GM18858 (cell line): ENCODE results near the gene CCDC57.

Experiments
- ATAC-seq: cut with Tn5 transposase; IDR thresholded peaks from one replicate; pipeline ENCODE4 v1.9.1; 2021; ENCODE audit not compliant: unreplicated experiment

Gene CCDC57

GRCh38 chr17:82096709-82097183 is 115.9 kb downstream of the CCDC57 start:
- no peak for ATAC-seq

DNA sequence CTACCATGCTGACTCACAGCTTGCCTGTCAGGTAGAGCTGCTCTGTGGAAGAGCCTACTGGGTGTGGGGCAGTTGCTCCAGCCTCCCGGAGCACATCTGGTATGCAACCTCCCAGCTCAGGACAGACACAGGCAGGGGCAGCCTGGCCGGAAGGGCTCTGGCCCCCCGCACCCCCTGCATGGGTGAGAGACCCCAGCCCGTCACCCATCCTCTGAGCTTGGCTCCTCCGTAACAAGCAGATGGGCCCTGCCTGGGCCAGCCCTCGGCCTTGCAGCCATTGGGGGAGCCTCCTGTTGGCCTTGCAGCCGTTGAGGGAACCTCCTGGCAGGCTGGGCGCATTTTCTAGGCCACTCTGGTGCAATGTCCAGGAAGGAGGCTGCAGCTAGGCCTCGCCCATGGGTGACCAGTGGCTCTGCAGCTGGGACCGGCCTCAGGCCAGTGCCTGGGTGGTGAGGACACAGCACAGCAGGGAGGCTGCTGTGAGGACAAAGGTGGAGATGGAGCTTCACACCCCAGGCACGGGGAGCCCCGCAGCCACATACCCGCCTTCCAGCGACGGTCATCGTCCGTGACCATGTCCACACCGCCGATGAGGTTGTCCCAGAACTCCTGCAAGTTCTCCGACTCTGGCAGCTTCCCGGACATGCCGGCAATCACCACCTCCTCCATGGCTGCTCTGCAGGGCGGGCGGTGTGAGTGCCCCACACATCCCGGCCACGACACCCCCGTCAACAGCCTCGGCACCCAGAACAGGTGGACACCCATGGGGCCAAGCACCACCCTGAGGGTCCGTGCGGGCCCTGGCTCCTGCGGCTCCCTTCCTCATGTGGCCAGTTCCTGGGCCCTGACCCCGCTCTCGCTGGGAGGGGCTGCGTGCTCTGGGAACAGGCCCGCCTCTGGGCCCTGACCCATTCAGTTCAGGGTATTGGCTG is 116.6 kb downstream of the CCDC57 start:
- no peak for ATAC-seq

- no peak for ATAC-seq
These were observed 117.5 kb downstream of the CCDC57 start for GRCh38 chr17:82094931-82095776.

- ATAC-seq, result no peak
These were observed 119.5 kb downstream of the CCDC57 start for GRCh38 chr17:82092995-82093751.

DNA sequence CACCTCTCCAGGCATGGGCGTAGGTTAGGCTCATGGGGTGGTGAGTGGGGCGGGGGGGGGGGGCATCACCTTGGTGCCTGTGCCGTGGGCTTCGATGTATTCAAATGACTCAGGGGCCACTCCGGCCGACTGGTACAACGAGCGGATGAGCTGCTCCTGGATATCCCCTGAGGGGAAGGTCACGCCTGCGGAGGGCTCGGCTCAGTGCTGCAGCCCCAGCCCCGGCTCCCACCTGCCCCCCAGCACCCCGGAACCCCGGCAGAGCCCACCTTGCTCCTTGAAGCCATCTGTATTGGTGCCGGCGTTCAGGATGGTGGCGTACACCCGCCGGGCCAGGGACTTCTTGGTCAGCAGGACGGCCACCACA is 120.0 kb downstream of the CCDC57 start:
- no peak for ATAC-seq

- no peak for ATAC-seq
These were observed 120.5 kb downstream of the CCDC57 start for GRCh38 chr17:82092094-82092586.

DNA sequence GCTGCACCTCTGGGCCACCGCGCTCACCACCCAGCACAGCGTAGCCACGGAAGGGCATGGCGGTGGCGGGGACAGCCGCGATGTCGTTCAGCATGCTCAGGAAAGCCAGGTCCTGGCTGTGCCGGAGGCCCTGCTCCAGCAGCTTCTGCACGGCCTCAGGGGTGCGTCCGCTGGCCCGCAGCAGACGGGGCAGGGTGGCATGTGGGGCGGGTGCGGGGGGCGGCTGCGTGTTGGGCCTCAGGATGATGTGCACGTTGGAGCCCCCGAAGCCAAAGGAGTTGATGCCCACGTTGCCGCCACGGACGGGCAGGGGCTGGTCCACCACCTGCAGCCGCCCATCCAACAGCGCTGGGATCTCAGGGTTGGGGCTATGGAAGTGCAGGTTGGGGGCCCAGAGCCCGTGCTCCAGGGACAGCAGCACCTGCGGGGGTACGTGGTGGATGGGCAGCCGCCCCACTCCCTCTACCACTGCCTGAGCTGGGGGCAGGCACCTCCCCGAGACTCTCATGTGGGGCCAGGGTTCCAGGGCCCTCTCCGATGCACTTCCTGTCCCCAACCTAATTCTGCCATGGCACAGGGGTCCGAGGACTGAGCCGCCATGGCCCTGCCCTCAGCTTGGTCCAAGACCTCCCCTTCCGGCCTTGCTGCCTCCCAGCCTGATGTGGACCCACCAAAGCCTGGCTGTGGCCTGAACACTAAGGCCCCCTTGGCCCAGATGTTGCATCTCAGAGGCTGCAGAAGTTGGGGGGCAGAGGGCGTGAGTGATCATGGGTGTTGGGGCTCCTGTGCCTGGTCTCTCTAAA is 121.2 kb downstream of the CCDC57 start:
- ATAC-seq, result no peak

DNA sequence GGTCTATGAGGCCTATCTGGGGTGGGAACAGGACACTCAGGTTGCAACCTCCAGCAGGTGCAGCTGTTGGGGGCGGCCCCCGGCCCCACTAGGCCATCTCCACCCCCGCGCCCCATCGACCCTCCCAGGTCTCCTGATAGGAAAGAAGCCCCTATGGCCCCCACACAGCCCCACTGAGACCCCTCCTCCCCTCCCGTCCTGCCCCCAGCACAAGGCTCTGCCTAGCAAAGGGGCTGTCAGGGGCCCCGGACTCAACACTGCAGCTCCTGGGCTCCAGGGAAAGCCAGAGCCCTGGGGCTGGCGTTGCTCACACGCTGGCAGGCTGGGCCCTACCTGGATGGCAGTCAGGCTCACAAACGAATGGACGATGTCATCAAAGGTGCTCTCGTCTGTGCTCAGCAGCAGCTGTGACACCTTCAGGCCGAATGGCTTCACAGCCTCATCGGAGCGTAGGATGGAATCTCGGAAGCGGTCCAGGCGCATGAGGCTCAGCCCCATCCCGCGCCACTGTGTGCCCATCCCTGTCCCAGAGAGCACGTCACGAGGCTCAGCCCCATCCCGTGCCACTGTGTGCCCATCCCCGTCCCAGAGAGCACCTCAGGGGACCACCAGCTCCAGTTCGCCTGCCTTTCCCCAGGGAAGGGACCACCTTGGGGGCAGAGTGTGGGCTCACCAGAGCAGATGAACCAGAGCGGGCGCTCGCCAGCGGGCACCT is 121.9 kb downstream of the CCDC57 start:
- ATAC-seq, result no peak

- no peak for ATAC-seq
These were observed 122.7 kb downstream of the CCDC57 start for GRCh38 chr17:82089723-82090548.

GRCh38 chr17:82088838-82089722 is 123.6 kb downstream of the CCDC57 start:
- ATAC-seq, result no peak

DNA sequence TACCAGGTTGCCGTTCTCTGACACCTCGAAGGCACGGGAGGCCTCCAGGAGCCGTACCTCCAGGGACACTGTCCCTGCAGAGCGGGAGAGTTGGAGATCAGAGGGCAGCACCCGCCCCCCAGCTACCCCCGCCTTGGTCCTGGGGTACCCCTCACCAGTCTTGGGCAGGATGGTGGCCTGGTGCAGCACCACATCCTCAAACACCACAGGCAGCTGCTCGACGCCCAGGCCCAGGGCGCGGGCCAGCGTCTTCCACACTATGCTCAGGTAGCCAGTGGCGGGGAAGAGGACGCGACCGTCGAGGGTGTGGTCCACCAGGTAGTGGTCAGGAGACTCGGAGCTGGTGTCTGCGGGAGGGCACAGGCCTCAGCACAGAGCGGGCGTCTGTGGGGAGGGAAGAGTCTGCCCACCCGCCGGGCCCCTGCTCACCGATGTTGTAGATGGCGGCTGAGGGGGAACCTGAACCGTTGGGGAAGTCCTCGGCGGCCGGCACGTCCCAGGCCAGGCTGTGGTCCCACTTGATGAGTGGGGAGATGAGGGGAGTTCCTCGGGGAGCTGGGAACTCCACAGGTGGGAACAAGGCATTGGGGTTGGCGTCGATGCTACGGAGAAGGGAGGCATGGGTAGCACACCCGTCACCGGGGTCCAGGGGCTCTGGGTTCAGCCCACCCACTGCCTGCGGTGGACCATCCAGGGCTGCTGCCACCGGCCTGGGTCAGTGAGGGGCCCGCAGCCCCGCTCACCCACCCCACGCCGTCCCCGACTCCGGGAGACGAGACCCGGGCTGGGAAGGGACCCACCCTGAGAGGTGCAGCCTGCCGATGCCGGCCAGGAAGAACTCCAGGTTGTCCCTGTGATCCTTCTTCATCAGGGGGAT is 124.4 kb downstream of the CCDC57 start:
- ATAC-seq, result no peak

GRCh38 chr17:82086941-82087906 is 125.4 kb downstream of the CCDC57 start:
- ATAC-seq, result no peak

GRCh38 chr17:82085931-82086764 is 126.5 kb downstream of the CCDC57 start:
- no peak for ATAC-seq

DNA sequence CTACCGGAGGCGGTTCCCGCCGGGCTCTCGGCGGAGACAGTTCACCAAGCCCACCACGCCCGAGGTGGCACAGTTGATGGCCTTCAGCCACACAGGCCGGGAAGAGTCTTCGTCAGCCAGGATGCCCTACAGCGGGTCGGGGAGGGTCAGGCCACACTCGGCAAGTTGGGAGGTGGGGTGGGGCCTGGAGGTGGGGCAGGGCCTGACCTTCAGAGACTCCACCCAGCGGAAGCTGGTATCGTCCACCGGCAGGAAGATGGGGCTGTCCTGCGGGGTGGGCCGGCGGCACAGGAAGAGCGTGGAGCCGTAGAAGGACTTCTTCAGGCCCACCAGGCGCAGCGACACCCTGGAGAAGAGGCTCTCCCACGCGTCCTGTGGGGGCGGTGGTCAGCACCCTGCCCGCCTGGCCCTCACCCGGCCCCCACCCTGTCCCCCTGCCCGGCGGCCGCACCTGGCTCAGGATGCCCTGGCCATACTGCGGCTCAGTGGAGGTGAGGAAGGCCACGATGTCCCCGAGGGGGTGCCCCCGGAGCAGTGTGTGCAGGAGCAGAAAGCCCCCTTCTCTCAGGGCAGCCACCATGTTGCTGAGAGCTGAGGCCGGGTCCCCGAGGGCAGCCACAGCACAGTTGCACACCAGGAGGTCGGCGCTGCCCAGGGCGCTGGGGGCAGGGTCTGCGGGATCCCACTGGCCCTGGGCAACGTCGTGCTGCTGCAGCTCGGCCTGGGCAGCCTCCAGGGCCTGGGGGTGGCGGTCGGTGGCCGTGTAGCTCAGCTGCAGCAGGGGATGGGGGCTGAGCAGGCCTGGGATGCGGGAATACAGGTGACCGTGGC is 127.4 kb downstream of the CCDC57 start:
- no peak for ATAC-seq
